Mesothelial cell of epicardium (in vitro differentiated cells): ENCODE data around the gene SERPINA5. TPM values are rescaled to one million over a fixed set of nuclear protein-coding genes. Genes with fewer than 3 reads are reported as not detected.

Source experiments
- DNase-seq, 2 experiments: peaks; one replicate each; pipeline ENCODE4 v3.0.0; 2021; ENCODE audit warnings: low spot score in 2 of 2; ENCODE audit not compliant: unreplicated experiment in 2 of 2
- H3K27ac Mint-ChIP-seq: 2 replicates; pipeline ENCODE4 v1.8.0; 2021; ENCODE audit warnings: mixed read lengths
- H3K27me3 Mint-ChIP-seq: 2 replicates; pipeline ENCODE4 v1.8.0; 2021; ENCODE audit warnings: low read depth, mixed read lengths
- H3K36me3 Mint-ChIP-seq: 2 replicates; pipeline ENCODE4 v1.8.0; 2021; ENCODE audit warnings: mixed read lengths
- H3K4me1 Mint-ChIP-seq: 2 replicates; pipeline ENCODE4 v1.8.0; 2021; ENCODE audit warnings: mixed read lengths
- H3K4me3 Mint-ChIP-seq: 2 replicates; pipeline ENCODE4 v1.8.0; 2021; ENCODE audit warnings: mild to moderate bottlenecking, moderate library complexity, mixed read lengths
- H3K9me3 Mint-ChIP-seq: 2 replicates; pipeline ENCODE4 v1.8.0; 2021; ENCODE audit warnings: mixed read lengths
- CTCF ChIP-seq: fragments of 200-600 bp; sonication (generic); IDR thresholded peaks from one replicate; pipeline ENCODE4 v1.5.0; 2021; ENCODE audit warnings: antibody characterized with exemption; ENCODE audit not compliant: unreplicated experiment
- total RNA-seq: library from RNA; stranded (reverse); gene quantifications from 3 replicates; pipeline ENCODE4 v1.2.1, GENCODE V29; 2021

Gene SERPINA5
- total RNA-seq, 1 donor from 2014 or later = 0.16 TPM

DNA sequence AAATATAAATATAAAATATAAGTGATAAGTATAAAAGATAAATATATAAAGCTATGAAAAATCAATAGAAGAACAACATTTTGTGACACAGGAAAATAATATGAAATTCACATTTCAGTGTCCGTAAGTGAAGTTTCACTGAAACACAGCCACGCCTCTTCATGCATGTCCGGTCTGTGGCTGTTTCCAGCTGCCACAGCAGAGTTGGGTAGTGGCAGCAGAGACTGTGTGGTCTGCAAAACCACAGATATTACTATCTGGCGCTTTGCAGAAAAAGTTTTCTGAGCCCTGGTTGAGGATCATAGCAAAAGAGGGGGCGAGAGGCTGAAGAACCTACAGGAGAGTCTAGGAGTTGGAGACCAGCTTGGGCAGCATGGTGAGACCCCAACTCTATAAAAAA lies 19.2 kb upstream of the SERPINA5 start:
- TF ChIP-seq CTCF = no peak
- DNase-seq = no peak
- H3K27me3 Mint-ChIP-seq = peaks cover 39% of the 10 kb centered on the region
- peaks cover 3% of the 10 kb centered on the region for H3K9me3 Mint-ChIP-seq
- no peaks in the 10 kb centered on the region for H3K4me1 Mint-ChIP-seq
- no peak overlapping the region for H3K27ac Mint-ChIP-seq
- no peak overlapping the region for H3K4me3 Mint-ChIP-seq
- no peaks in the 10 kb centered on the region for H3K36me3 Mint-ChIP-seq

- no peak for DNase-seq
- Mint-ChIP-seq H3K27me3 (peaks cover 32% of the 10 kb centered on the region), H3K27ac (no peak overlapping the region), H3K9me3 (peaks cover 3% of the 10 kb centered on the region), H3K4me3 (no peak overlapping the region), H3K4me1 (no peaks in the 10 kb centered on the region), H3K36me3 (no peaks in the 10 kb centered on the region)
- TF ChIP-seq CTCF = no peak
These were observed 18.0 kb upstream of the SERPINA5 start for GRCh38 chr14:94562941-94563883.

DNA sequence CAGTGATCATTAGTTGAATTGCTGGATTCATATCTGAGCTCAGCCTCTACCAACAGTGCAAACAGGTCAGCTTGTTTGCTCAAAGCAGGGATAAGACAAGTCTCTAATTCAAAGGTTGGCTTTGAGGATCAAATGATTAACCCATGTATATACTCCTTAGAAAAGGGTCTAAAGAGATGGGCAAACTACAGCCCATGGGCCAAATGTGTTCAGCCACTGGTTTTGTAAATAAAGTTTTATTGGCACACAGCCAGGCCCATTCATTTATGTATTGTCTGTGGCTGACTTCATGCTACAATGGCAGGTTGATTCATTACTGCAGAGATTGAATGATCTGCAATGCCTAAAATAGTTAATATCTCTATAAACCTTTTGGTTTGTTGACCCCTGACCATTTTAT lies 16.8 kb upstream of the SERPINA5 start:
- Mint-ChIP-seq H3K27me3 (peaks cover 34% of the 10 kb centered on the region), H3K9me3 (peaks cover 3% of the 10 kb centered on the region), H3K36me3 (no peaks in the 10 kb centered on the region), H3K4me3 (no peak overlapping the region), H3K4me1 (no peaks in the 10 kb centered on the region), H3K27ac (no peak overlapping the region)
- TF ChIP-seq CTCF = no peak
- DNase-seq = no peak

- TF ChIP-seq CTCF = no peak
- H3K4me1 Mint-ChIP-seq = no peaks in the 10 kb centered on the region
- no peak overlapping the region for H3K4me3 Mint-ChIP-seq
- H3K27me3 Mint-ChIP-seq = peaks cover 26% of the 10 kb centered on the region
- H3K36me3 Mint-ChIP-seq = no peaks in the 10 kb centered on the region
- peaks cover 3% of the 10 kb centered on the region for H3K9me3 Mint-ChIP-seq
- no peak for DNase-seq
- H3K27ac Mint-ChIP-seq = no peak overlapping the region
These were observed 13.0 kb upstream of the SERPINA5 start for GRCh38 chr14:94568186-94568585.

- Mint-ChIP-seq H3K4me3 (no peak overlapping the region), H3K9me3 (peaks cover 3% of the 10 kb centered on the region), H3K27me3 (peaks cover 28% of the 10 kb centered on the region), H3K4me1 (no peaks in the 10 kb centered on the region), H3K27ac (no peak overlapping the region), H3K36me3 (no peaks in the 10 kb centered on the region)
- no peak for TF ChIP-seq CTCF
- DNase-seq = no peak
These were observed 11.7 kb upstream of the SERPINA5 start for GRCh38 chr14:94569381-94570001.
